ENCODE results near the gene BBOX1. TPM values are rescaled to one million over a fixed set of nuclear protein-coding genes. Genes with fewer than 3 reads are reported as not detected.

BBOX1 gene
- total and polyA plus RNA-seq, 2 of the 8 experiments (the other 6 are each of a cell fraction or from before 2014, with no cell fraction given), result not detected

- TF ChIP-seq MAFK (IDR thresholded peaks at IDR 0.05; ENCODE audit: low read depth, low read length), result no peak
- TF ChIP-seq POLR2AphosphoS5 (IDR thresholded peaks at IDR 0.05; ENCODE audit: low read depth, low read length), result no peak
- TF ChIP-seq RXRA (IDR thresholded peaks at IDR 0.05; ENCODE audit: insufficient read depth, low read depth, low read length), result no peak
Measured at GRCh38 chr11:27108809-27109208, 68.2 kb downstream of the BBOX1 start (continued).

All from H1 (cell line).